ENCODE data around the gene CSNK1A1L.

- no peak for TF ChIP-seq CTCF (IDR thresholded peaks at IDR 0.05)
- no peak for TF ChIP-seq POLR2A (IDR thresholded peaks at IDR 0.05)
Observed at GRCh38 chr13:37118016-37118415, 12.6 kb upstream of the CSNK1A1L start.

Data from thyroid gland (tissue), 4 donors.